HG03196 (cell line): ENCODE measurements around the gene COL1A1.
A peak's percentile ranks its signal among the peaks of the same experiment; 100 is the strongest.

ENCODE experiments used
- ATAC-seq: cut with Tn5 transposase; IDR thresholded peaks from one replicate; pipeline ENCODE4 v1.9.1; 2021; ENCODE audit not compliant: unreplicated experiment

Gene COL1A1

DNA sequence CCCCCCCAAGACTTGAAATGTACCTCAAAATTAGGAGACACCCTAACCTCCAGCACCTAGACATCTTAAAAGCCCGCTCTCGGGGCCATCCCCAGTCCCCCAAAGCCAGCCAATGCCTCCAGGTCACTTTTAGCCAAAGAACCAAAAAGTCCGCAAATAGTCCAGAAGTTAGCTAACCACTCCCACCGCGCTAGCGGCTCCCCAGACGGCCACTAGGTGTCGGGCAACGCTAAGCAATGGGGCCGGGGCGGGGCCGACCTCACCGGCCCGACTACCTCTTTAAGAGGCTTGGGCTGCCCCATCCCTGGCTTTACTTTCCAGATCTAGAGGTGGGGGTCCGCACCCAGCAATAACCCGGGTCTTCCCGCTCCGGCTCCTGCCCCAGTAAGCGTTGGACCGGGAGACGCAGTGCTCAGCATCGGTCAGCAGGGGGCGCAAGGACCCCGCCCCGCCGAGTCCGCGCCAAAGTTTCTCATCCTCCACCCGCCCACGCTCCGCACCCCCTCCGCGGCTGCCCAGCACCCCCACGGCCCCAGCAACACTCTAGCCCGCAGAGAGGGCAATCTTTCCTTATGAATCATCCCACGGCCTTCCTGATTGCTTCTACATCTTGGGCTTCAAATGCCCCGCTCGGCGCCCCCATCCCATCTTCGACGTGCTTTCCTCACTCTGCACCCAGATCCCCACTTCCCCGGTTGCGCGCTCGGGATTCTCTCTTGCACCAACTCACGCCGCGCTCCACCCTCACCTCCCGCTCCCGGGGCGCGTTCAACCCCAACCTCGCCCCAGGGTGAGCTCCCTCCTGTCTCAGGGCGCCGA lies 765 bp downstream of the COL1A1 start:
- peak; percentile 52 for ATAC-seq

DNA sequence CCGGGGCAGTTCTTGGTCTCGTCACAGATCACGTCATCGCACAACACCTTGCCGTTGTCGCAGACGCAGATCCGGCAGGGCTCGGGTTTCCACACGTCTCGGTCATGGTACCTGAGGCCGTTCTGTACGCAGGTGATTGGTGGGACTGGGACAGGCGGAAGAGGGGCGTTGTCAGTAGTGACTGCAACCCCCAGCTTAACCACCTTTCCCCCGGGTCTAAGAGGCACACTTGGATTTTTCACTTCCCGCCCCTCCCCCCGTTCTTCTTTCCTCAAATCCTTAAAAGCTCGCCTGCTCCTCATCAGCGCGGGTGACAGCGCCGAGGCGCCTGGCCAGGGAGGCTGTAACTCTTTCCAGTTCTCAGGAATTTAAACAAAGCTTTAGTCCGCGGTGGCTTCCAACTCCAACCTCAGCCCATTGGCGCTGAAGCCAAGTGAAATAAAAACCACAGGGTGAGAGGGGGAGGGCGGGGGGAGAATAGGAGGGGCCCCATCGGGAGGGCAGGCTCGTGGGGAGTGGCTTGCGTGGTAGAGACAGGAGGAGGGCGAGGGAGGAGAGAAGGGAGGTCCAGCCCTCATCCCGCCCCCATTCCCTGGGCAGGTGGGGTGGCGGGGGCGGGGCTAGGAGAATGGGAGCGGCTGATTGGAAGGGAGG lies 1.5 kb downstream of the COL1A1 start:
- no peak for ATAC-seq

DNA sequence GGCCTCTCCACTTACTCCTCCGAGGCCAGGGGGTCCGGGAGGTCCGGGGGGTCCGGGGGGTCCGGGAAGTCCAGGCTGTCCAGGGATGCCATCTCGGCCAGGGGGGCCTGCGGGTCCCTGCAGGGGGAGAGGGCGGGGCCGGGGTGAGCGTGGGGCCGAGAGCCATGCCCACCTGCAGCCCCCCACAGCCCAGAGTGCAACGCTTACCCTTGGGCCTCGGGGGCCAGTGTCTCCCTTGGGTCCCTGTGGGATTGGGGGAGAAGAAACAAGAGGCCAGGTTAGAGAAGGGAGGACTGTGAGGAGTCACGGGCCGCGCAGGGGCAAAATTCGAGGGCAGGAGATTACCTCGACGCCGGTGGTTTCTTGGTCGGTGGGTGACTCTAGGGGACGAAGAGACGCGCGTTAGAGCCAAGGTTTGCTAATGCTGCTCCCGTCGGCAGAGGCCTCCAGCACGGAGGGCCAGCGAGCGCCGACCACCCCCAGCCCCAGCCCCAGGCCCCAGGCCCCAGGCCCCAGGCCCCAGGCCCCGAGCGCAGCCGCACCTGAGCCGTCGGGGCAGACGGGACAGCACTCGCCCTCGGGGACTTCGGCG lies 2.1 kb downstream of the COL1A1 start:
- no peak for ATAC-seq

DNA sequence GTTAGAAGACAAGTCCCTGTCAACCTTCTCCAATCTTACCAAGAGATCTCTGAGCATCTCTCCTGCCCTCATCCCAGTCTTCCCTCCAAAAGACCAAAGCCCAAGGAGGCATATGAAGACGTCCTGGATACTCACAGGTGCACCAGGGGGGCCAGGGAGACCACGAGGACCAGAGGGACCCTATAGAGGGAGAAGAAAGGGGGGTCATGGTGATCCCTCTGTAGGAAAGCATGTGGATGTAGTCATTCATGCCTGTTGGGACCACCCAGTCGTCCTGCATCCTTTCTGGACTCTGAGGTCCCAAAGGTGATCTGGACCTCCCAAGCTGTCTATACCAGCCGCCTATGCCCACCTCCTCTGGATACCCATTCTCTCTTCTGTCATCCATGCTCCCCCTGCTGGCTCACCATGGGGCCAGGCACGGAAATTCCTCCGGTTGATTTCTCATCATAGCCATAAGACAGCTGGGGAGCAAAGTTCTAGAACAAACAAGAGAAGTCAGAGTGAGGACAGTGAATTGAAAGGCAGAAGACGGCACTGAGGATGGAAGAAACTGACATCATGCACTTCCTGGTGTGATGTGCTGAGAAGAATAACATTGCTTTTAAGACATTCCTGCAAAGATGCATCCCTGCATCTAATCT lies 3.3 kb downstream of the COL1A1 start:
- no peak for ATAC-seq

GRCh38 chr17:50196826-50197225 lies 4.6 kb downstream of the COL1A1 start:
- no peak for ATAC-seq

DNA sequence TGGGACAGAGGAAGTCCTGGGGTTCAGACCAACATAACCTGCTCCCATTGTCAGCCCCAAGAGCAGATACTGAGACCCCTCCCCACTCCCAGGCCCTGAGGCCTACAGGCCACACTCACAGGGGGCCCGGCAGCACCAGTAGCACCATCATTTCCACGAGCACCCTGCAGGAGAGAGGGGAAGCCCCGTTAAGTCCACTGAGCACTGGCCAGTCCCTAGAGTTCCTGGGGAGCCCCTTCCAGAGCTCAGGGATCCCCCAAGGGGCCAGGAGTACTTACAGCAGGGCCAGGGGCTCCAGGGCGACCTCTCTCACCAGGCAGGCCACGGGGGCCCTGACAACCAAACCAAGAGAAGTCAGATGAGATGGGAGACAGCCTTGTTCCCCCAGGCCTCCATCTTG lies 5.4 kb downstream of the COL1A1 start:
- ATAC-seq, result no peak

GRCh38 chr17:50194934-50195865 lies 6.2 kb downstream of the COL1A1 start:
- ATAC-seq, result no peak

DNA sequence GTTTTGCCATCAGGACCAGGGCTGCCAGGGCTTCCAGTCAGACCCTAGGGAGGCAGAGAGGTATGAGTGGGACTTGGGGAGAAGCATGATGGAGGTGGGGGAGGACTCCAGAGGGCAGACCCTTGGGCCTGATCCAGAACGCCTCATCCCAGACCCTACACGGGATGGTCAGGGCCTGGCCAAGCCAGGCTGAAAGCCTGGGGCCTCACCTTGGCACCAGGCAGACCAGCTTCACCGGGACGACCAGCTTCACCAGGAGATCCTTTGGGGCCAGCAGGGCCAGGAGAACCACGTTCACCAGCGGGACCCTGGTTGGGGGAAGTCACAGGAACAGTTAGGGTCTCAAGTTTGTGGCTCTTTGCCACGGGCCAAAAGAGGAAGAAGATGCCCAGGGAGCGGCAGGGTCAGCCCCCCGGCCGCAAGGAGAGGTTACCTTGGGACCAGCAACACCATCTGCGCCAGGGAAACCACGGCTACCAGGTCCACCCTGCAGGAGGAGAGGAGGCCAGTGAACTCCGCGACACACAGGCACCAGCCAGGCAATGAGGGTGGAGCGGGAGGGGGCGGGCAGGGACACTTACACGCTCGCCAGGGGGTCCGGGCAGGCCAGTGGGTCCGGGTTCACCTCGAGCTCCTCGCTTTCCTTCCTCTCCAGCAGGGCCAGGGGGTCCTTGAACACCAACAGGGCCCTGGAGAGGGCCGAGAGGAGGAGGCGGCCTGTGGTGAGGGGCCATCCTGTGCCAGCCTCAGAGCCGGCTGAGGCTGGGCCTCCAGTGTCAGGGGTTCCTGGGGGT lies 7.1 kb downstream of the COL1A1 start:
- no peak for ATAC-seq

GRCh38 chr17:50192618-50193291 lies 8.7 kb downstream of the COL1A1 start:
- ATAC-seq, result no peak

DNA sequence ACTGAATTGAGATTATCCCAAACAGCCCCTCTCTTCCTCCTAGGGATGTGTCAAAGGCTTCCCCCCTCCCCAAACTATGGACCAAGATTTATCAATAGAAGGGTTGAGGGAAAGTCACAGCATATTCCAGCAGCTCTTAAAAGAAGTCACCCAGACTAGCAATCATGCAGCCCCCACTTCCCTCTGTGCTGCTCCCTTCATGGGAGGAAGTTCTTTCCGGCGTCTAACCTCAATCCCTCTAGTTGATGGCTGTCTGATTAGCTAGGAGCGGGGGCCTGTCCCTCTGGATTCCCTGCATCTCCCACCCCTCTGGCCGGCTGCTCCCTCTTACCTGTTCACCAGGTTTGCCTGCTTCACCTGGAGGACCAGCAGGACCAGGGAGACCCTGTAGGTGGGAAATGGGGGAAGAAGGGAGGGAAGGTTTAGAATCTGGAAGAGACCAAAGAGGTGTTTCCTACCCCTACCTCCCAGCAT lies 9.2 kb downstream of the COL1A1 start:
- ATAC-seq, result no peak

GRCh38 chr17:50191359-50192143 lies 9.9 kb downstream of the COL1A1 start:
- ATAC-seq, result no peak

DNA sequence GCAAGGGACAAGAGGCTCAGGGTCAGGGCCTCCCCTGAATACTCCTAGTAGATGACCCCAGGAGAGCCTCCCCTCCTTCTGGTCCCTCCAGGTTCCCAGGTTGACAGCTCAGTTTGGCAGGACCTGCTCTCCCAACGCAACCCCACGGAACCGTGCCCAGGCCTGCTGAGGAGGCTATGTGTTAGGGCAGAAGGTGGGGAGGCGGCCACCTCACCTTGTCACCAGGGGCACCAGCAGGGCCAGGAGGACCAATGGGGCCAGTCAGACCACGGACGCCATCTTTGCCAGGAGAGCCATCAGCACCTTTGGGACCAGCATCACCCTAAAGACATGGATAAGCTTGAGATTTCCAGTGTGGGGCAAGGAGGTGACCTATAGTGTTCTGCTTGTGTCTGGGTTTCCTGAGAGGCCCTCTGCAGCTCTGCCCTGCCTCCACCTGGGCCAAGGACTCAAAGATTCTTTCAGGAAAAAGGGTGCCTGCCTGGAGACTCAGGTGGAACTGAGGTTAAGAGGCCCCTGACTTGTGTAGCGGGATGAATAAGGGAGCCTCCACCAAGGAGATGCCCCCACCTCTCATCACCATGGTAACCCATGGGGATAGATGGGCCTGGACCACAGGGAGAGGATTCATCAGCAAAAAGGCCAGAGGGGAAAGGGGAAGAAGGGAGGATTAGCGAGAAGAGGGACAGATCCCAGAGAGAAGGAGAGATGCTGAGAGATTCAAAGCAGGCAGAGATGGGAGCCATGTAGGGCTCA lies 10.7 kb downstream of the COL1A1 start:
- no peak for ATAC-seq

- ATAC-seq, result no peak
Observed at GRCh38 chr17:50190293-50190602, 11.2 kb downstream of the COL1A1 start.

- no peak for ATAC-seq
Observed at GRCh38 chr17:50189550-50190292, 11.7 kb downstream of the COL1A1 start.

GRCh38 chr17:50188921-50189549 lies 12.4 kb downstream of the COL1A1 start:
- no peak for ATAC-seq

GRCh38 chr17:50188531-50188920 lies 12.9 kb downstream of the COL1A1 start:
- no peak for ATAC-seq
